ENCODE measurements around the gene POMZP3. TPM values are rescaled to one million over a fixed set of nuclear protein-coding genes. Genes with fewer than 3 reads are reported as not detected.
"Not testable (repeated sequence)": the region's sequence is repeated elsewhere in the genome, so short reads cannot be mapped to it uniquely, and the experiment has no call there.

The POMZP3 gene
- total and polyA plus RNA-seq, 4 donors = 0.67 to 3.0 (median 1.8) TPM

DNA sequence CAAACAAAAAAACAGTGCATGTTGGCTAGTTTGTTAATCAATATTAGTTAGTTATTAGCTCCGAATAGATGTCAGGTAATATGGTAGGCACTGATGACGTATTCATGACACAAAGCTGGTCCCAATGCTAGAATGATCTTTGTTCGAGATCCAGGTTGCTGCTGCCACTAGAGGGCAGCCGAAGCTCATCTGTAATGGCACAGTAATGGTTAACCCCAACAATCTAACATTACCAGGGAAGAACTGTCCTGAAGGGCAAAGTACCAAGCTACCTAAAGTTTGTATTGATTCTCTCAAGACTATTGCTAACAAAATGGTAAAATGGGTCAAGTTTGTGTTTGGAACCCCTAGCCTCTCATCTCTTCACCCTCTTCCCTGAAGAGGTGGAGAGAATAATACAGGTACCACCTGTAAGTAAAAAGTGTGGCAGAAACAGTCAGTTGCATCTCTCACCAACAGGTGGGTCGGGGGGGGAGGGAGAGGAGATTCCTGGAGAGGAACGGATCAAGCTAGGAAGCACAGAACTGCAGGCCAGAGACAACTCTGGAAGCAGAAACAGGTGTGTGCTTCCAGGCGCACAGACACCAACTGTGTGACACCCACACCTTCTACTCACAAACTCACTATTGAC lies 10.1 kb upstream of the POMZP3 start:
- TF ChIP-seq SP1 (IDR thresholded peaks at IDR 0.05) (peak; percentile 21), RAD21 (IDR thresholded peaks at IDR 0.05) (peak; percentile 64 to 73), HNF4A (conservative IDR thresholded peaks at IDR 0.05) (peak; percentile 35 to 48), RXRA (IDR thresholded peaks at IDR 0.05) (peak in 1 of 2 donors; percentile 26)
- TF ChIP-seq, protein P1, sequence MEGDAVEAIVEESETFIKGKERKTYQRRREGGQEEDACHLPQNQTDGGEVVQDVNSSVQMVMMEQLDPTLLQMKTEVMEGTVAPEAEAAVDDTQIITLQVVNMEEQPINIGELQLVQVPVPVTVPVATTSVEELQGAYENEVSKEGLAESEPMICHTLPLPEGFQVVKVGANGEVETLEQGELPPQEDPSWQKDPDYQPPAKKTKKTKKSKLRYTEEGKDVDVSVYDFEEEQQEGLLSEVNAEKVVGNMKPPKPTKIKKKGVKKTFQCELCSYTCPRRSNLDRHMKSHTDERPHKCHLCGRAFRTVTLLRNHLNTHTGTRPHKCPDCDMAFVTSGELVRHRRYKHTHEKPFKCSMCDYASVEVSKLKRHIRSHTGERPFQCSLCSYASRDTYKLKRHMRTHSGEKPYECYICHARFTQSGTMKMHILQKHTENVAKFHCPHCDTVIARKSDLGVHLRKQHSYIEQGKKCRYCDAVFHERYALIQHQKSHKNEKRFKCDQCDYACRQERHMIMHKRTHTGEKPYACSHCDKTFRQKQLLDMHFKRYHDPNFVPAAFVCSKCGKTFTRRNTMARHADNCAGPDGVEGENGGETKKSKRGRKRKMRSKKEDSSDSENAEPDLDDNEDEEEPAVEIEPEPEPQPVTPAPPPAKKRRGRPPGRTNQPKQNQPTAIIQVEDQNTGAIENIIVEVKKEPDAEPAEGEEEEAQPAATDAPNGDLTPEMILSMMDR (IDR thresholded peaks at IDR 0.05; ENCODE audit: low read depth, low read length, missing input control) = peak; percentile 14
- 29% methylated on average over 6 of the region's 7 CpGs for WGBS
- H3K4me3 ChIP-seq (ENCODE audit: low read depth in 1 of 3, low read length in 3 of 3); H3K27me3 ChIP-seq (ENCODE audit: control insufficient read depth in 4 of 4, insufficient read depth in 4 of 4, low read length in 3 of 4); H3K27ac ChIP-seq (ENCODE audit: low read depth in 1 of 2, low read length in 2 of 2); H3K9ac ChIP-seq (ENCODE audit: low read depth in 1 of 2, low read length in 2 of 2); DNase-seq (ENCODE audit: low spot score); H3K9me3 ChIP-seq (ENCODE audit: control insufficient read depth in 4 of 4, low read length in 3 of 4); H3K36me3 ChIP-seq (ENCODE audit: control insufficient read depth in 4 of 4, insufficient read depth in 3 of 4, low read depth in 1 of 4, low read length in 3 of 4); H3K4me1 ChIP-seq (ENCODE audit: control insufficient read depth in 4 of 4, insufficient read depth in 4 of 4, low read length in 3 of 4): not testable (repeated sequence)

DNA sequence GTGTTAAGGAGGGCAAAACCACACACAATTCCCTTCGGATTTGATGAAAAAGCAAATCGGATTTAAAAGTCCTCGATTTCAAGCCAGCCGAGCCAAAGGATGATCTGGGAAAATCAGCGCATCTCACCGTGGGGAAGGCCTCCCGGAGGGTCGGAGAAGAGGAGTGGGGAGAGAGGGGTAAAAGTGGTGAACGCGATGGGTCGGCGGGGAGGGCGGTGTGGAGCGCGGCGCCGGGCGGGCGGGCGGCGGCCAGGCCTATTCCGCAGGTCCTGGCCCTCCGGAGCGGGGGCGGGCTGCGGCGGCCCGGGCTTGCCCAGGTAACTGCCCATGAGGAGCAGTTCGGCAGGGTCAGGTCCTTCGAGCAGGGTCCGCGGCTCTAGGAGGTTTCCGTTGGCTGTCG lies 498 bp downstream of the POMZP3 start:
- H3K36me3 ChIP-seq (ENCODE audit: control insufficient read depth in 4 of 4, insufficient read depth in 3 of 4, low read depth in 1 of 4, low read length in 3 of 4); H3K4me1 ChIP-seq (ENCODE audit: control insufficient read depth in 4 of 4, insufficient read depth in 4 of 4, low read length in 3 of 4); H3K9me3 ChIP-seq (ENCODE audit: control insufficient read depth in 4 of 4, low read length in 3 of 4); H3K27me3 ChIP-seq (ENCODE audit: control insufficient read depth in 4 of 4, insufficient read depth in 4 of 4, low read length in 3 of 4): not testable (repeated sequence)
- WGBS = under 1% methylated on average over 28 of the region's 34 CpGs
- DNase-seq (ENCODE audit: low spot score) = peak; percentile 41
- H3K27ac ChIP-seq (ENCODE audit: low read depth in 1 of 2, low read length in 2 of 2) = peak overlapping the region in 1 of 2 donors; percentile 20
- H3K4me3 ChIP-seq (ENCODE audit: low read depth in 1 of 3, low read length in 3 of 3) = peak overlapping the region in 2 of 3 donors; percentile 57 to 60
- peak overlapping the region; percentile 28 to 53 for H3K9ac ChIP-seq (ENCODE audit: low read depth in 1 of 2, low read length in 2 of 2)

DNA sequence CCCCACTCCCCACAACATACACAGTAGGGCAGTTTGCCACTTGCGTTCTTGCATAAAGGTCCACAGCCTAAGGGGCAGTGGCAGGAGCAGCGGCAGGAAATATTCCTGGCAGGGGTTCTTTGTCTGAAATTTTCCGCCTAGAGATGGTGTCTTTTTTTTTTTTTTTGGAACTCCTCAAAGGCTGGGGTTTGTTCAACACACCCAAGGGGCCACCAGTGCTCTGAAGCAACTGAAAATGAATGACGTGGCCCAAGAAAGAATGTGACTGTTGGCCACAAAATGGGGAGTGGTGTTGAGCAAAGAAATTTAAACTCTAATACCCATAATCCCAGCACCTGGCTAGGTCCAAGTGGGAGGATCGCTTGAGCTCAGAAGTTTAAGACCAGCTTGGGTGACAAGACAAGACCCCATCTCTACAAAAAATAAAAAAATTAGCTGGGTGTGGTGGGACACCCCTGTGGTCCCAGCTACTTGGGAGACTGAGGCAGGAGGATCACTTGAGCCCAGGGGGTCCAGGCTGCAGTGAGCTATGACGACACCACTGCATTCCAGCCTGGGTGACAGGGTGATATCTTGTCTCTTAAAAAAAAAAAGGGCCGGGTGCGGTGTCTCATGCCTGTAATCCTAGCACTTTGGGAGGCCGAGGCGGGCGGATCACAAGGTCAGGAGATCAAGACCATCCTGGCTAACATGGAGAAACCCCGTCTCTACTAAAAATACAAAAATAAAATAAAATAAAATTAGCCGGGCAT lies 7.5 kb downstream of the POMZP3 start:
- not testable (repeated sequence) for H3K36me3 ChIP-seq (ENCODE audit: control insufficient read depth in 4 of 4, insufficient read depth in 3 of 4, low read depth in 1 of 4, low read length in 3 of 4); H3K27me3 ChIP-seq (ENCODE audit: control insufficient read depth in 4 of 4, insufficient read depth in 4 of 4, low read length in 3 of 4); H3K27ac ChIP-seq (ENCODE audit: low read depth in 1 of 2, low read length in 2 of 2); H3K9me3 ChIP-seq (ENCODE audit: control insufficient read depth in 4 of 4, low read length in 3 of 4); H3K4me1 ChIP-seq (ENCODE audit: control insufficient read depth in 4 of 4, insufficient read depth in 4 of 4, low read length in 3 of 4); H3K4me3 ChIP-seq (ENCODE audit: low read depth in 1 of 3, low read length in 3 of 3); DNase-seq (ENCODE audit: low spot score); H3K9ac ChIP-seq (ENCODE audit: low read depth in 1 of 2, low read length in 2 of 2)
- WGBS = 83% methylated on average over 7 of the region's 13 CpGs

DNA sequence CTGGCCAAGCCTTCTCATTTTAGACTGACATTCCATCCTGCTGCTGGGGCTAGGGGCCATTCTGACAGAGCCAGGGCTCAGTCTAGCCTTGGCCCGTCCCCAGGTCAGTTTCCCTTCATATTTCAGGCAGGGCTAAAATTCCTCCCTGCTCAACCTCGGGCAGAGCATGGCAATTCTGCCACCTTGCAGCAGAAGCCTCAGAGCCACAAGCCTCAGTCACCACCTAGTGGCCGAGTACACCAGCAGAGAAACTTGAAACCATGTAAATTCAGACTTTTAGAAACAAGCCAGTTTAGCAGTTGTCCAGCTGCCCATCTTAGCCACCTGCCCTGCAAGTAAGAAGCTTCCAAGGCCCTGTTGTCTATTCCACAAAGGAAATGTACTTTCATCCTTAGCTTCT lies 13.3 kb downstream of the POMZP3 start:
- H3K36me3 ChIP-seq (ENCODE audit: control insufficient read depth in 4 of 4, insufficient read depth in 3 of 4, low read depth in 1 of 4, low read length in 3 of 4); H3K9ac ChIP-seq (ENCODE audit: low read depth in 1 of 2, low read length in 2 of 2); H3K27ac ChIP-seq (ENCODE audit: low read depth in 1 of 2, low read length in 2 of 2); DNase-seq (ENCODE audit: low spot score); H3K27me3 ChIP-seq (ENCODE audit: control insufficient read depth in 4 of 4, insufficient read depth in 4 of 4, low read length in 3 of 4); H3K4me1 ChIP-seq (ENCODE audit: control insufficient read depth in 4 of 4, insufficient read depth in 4 of 4, low read length in 3 of 4); H3K4me3 ChIP-seq (ENCODE audit: low read depth in 1 of 3, low read length in 3 of 3); H3K9me3 ChIP-seq (ENCODE audit: control insufficient read depth in 4 of 4, low read length in 3 of 4): not testable (repeated sequence)
- 8% methylated on average over 2 of the region's 3 CpGs for WGBS
- TF ChIP-seq, protein P1 (IDR thresholded peaks at IDR 0.05; ENCODE audit: low read depth, low read length, missing input control) = peak; percentile 9
- TF ChIP-seq RAD21 (IDR thresholded peaks at IDR 0.05) = peak; percentile 52 to 70

DNA sequence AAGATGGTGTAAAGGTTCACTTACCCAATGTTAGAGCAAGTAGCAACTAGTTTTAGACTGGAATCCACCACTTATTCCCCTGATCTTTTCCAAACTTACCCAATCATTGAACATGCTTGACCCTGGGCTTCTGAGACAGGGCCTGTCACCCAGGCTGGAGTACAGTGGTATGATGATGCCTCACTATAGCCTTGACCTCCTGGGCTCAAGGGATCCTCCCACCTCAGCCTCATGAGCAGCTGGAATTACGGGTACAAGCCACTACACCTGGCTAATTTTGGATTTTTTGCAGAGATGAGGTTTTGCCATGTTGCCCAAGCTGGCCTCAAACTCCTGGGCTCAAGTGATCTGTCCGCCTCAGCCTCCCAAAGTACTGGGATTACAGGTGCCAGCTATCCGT lies 14.8 kb downstream of the POMZP3 start:
- H3K36me3 ChIP-seq (ENCODE audit: control insufficient read depth in 4 of 4, insufficient read depth in 3 of 4, low read depth in 1 of 4, low read length in 3 of 4); H3K4me1 ChIP-seq (ENCODE audit: control insufficient read depth in 4 of 4, insufficient read depth in 4 of 4, low read length in 3 of 4); H3K4me3 ChIP-seq (ENCODE audit: low read depth in 1 of 3, low read length in 3 of 3); DNase-seq (ENCODE audit: low spot score); H3K9ac ChIP-seq (ENCODE audit: low read depth in 1 of 2, low read length in 2 of 2); H3K27ac ChIP-seq (ENCODE audit: low read depth in 1 of 2, low read length in 2 of 2); H3K9me3 ChIP-seq (ENCODE audit: control insufficient read depth in 4 of 4, low read length in 3 of 4); H3K27me3 ChIP-seq (ENCODE audit: control insufficient read depth in 4 of 4, insufficient read depth in 4 of 4, low read length in 3 of 4): not testable (repeated sequence)
- WGBS = no CpG with 5 or more reads among the region's 3 CpGs

DNA sequence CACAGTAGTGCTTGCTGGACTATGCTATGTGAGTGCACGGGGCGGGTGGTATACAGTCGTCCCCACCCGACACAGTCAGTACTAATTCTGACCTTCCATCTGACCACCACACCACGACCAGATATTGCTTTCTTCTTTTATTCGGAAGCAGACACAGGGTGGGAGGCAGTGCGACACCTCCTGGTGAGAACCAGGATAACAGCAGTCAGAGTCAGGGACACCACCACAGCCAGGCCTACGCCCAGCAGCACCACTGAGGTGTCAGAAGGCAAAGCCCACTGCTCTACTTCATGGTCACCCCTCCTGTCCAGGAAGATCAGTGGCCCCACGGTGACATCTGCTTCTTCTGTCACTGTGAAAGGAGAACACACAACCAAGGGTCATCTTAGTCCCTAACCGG lies 17.2 kb downstream of the POMZP3 start:
- H3K36me3 ChIP-seq (ENCODE audit: control insufficient read depth in 4 of 4, insufficient read depth in 3 of 4, low read depth in 1 of 4, low read length in 3 of 4); H3K27me3 ChIP-seq (ENCODE audit: control insufficient read depth in 4 of 4, insufficient read depth in 4 of 4, low read length in 3 of 4); H3K27ac ChIP-seq (ENCODE audit: low read depth in 1 of 2, low read length in 2 of 2); H3K4me3 ChIP-seq (ENCODE audit: low read depth in 1 of 3, low read length in 3 of 3); H3K9me3 ChIP-seq (ENCODE audit: control insufficient read depth in 4 of 4, low read length in 3 of 4); DNase-seq (ENCODE audit: low spot score); H3K9ac ChIP-seq (ENCODE audit: low read depth in 1 of 2, low read length in 2 of 2); H3K4me1 ChIP-seq (ENCODE audit: control insufficient read depth in 4 of 4, insufficient read depth in 4 of 4, low read length in 3 of 4): not testable (repeated sequence)
- 56% methylated on average over 2 of the region's 10 CpGs for WGBS
